A549 (cell line): ENCODE results near the gene SORCS2.

ENCODE experiments used
- CHD4 ChIP-seq: fragments of 200-600 bp; sonication (generic); IDR thresholded peaks from 2 replicates; pipeline ENCODE4 v1.6.1; 2016; ENCODE audit warnings: antibody characterized with exemption, mild to moderate bottlenecking, borderline replicate concordance
- GATA3 ChIP-seq: IDR thresholded peaks from 2 replicates; pipeline ENCODE4 v1.6.1; 2012; ENCODE audit warnings: borderline replicate concordance
- SMC3 ChIP-seq: fragments of >200 bp; sonication (Bioruptor Twin); formaldehyde crosslinking; IDR thresholded peaks from 3 replicates; pipeline ENCODE4 v1.6.1; 2018; ENCODE audit warnings: inconsistent platforms
- ZFP36 ChIP-seq: fragments of 450-650 bp; IDR thresholded peaks from 2 replicates; pipeline ENCODE4 v1.6.1; 2014; ENCODE audit warnings: borderline replicate concordance; ENCODE audit not compliant: partially characterized antibody
- ZNF302 ChIP-seq: fragments of 250-450 bp; sonication (Bioruptor Pico); IDR thresholded peaks from 2 replicates; pipeline ENCODE4 v1.9.0; 2021; ENCODE audit warnings: inconsistent platforms, mild to moderate bottlenecking, moderate library complexity
- TF ChIP-seq, protein P1 (sequence below): fragments of >200 bp; sonication (Bioruptor Twin); formaldehyde crosslinking; IDR thresholded peaks from 3 replicates; pipeline ENCODE4 v1.5.1; 2016
- TF ChIP-seq, protein P2 (sequence below): IDR thresholded peaks from 2 replicates; pipeline ENCODE4 v1.6.1; 2012

DNA sequence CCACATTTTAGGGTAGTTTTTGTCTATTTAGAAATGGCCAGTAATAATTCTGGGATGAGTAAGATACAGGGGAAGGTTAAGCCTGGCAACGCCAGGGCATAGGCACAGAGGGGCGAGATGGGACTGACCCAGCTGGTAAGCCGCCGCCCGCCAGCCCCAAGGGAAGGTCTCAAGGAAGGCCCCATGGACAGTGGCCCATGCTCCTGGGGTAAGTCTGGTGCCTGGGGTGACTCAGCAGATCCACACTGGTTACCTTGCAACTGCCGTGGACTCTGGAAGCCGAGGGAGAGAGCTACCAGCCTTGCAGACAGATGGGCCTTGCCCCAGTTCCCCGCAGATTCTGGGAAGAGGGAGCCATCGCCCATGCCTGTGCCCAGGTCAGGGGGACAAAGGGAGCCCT lies 567.9 kb downstream of the SORCS2 start:
- TF ChIP-seq ZFP36 (no peak), SMC3 (no peak), GATA3 (no peak), CHD4 (no peak), ZNF302 (CRISPR knock-in tag) (no peak)
- TF ChIP-seq, protein P1, sequence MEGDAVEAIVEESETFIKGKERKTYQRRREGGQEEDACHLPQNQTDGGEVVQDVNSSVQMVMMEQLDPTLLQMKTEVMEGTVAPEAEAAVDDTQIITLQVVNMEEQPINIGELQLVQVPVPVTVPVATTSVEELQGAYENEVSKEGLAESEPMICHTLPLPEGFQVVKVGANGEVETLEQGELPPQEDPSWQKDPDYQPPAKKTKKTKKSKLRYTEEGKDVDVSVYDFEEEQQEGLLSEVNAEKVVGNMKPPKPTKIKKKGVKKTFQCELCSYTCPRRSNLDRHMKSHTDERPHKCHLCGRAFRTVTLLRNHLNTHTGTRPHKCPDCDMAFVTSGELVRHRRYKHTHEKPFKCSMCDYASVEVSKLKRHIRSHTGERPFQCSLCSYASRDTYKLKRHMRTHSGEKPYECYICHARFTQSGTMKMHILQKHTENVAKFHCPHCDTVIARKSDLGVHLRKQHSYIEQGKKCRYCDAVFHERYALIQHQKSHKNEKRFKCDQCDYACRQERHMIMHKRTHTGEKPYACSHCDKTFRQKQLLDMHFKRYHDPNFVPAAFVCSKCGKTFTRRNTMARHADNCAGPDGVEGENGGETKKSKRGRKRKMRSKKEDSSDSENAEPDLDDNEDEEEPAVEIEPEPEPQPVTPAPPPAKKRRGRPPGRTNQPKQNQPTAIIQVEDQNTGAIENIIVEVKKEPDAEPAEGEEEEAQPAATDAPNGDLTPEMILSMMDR: no peak
- TF ChIP-seq, protein P2, sequence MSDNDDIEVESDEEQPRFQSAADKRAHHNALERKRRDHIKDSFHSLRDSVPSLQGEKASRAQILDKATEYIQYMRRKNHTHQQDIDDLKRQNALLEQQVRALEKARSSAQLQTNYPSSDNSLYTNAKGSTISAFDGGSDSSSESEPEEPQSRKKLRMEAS: no peak
